OCI-LY1 (cell line): ENCODE measurements around the gene SMARCA5.

ENCODE experiments used
- EZH2 ChIP-seq: fragments of 200-600 bp; sonication (generic), shearing (Covaris generic); IDR thresholded peaks from 2 replicates; pipeline ENCODE4 v1.8.0; 2017; ENCODE audit warnings: borderline replicate concordance, mixed run types, mild to moderate bottlenecking, antibody characterized with exemption, low read length, moderate library complexity, mixed read lengths
- TF ChIP-seq, protein P1 (sequence below): fragments of 200-600 bp; sonication (generic), shearing (Covaris generic); IDR thresholded peaks from 2 replicates; pipeline ENCODE4 v1.5.1; 2017; ENCODE audit warnings: mild to moderate bottlenecking, antibody characterized with exemption, low read length, moderate library complexity, mixed read lengths

DNA sequence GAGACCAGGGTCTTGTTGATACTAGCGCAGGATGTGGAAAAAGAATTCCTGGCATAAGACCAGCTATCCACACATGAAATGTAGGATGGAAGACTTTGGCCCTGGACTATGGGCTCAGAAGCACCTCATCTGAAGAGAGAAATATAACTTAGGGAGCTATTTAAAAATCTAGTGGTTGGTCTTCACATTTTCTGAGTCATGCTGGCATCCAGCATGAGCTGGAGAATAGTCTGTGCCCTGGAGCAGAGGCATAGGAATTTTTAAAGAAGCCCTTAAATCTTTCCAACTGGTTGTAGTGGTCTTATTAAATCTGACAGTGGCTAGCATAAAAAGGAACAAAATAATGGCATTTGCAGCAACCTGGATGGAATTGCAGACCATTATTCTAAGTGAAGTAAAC lies 86.3 kb downstream of the SMARCA5 start:
- TF ChIP-seq, protein P1, sequence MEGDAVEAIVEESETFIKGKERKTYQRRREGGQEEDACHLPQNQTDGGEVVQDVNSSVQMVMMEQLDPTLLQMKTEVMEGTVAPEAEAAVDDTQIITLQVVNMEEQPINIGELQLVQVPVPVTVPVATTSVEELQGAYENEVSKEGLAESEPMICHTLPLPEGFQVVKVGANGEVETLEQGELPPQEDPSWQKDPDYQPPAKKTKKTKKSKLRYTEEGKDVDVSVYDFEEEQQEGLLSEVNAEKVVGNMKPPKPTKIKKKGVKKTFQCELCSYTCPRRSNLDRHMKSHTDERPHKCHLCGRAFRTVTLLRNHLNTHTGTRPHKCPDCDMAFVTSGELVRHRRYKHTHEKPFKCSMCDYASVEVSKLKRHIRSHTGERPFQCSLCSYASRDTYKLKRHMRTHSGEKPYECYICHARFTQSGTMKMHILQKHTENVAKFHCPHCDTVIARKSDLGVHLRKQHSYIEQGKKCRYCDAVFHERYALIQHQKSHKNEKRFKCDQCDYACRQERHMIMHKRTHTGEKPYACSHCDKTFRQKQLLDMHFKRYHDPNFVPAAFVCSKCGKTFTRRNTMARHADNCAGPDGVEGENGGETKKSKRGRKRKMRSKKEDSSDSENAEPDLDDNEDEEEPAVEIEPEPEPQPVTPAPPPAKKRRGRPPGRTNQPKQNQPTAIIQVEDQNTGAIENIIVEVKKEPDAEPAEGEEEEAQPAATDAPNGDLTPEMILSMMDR, result no peak
- TF ChIP-seq EZH2, result no peak
